Measurements from ENCODE around the gene MYCN.

MYCN gene

GRCh38 chr2:15974565-15975260, 34.4 kb downstream of the MYCN start:
- in situ Hi-C loops (cut with HindIII; ENCODE audit: low sequenced_read_pairs), result no loop called here

- in situ Hi-C loops (cut with HindIII; ENCODE audit: low sequenced_read_pairs), result no loop called here
Observed at GRCh38 chr2:15975261-15975600, 34.9 kb downstream of the MYCN start.

- in situ Hi-C loops (cut with HindIII; ENCODE audit: low sequenced_read_pairs), result no loop called here
Observed at GRCh38 chr2:15975676-15976075, 35.3 kb downstream of the MYCN start.

- in situ Hi-C loops (cut with HindIII; ENCODE audit: low sequenced_read_pairs), result no loop called here
Observed at GRCh38 chr2:15976354-15976753, 36.0 kb downstream of the MYCN start.

- in situ Hi-C loops (cut with HindIII; ENCODE audit: low sequenced_read_pairs), result no loop called here
Observed at GRCh38 chr2:15979051-15979758, 38.9 kb downstream of the MYCN start.

GRCh38 chr2:15979759-15980604, 39.6 kb downstream of the MYCN start:
- in situ Hi-C loops (cut with HindIII; ENCODE audit: low sequenced_read_pairs), result no loop called here

- in situ Hi-C loops (cut with HindIII; ENCODE audit: low sequenced_read_pairs), result no loop called here
Observed at GRCh38 chr2:15980605-15981098, 40.3 kb downstream of the MYCN start.

- in situ Hi-C loops (cut with HindIII; ENCODE audit: low sequenced_read_pairs), result no loop called here
Observed at GRCh38 chr2:15981646-15982045, 41.3 kb downstream of the MYCN start.

- in situ Hi-C loops (cut with HindIII; ENCODE audit: low sequenced_read_pairs), result no loop called here
Observed at GRCh38 chr2:15982285-15983044, 42.1 kb downstream of the MYCN start.

- in situ Hi-C loops (cut with HindIII; ENCODE audit: low sequenced_read_pairs), result no loop called here
Observed at GRCh38 chr2:15983496-15983895, 43.1 kb downstream of the MYCN start.

GRCh38 chr2:15984368-15985255, 44.3 kb downstream of the MYCN start:
- in situ Hi-C loops (cut with HindIII; ENCODE audit: low sequenced_read_pairs), result no loop called here

GRCh38 chr2:15985531-15985930, 45.2 kb downstream of the MYCN start:
- in situ Hi-C loops (cut with HindIII; ENCODE audit: low sequenced_read_pairs), result no loop called here

GRCh38 chr2:15986068-15986560, 45.8 kb downstream of the MYCN start:
- in situ Hi-C loops (cut with HindIII; ENCODE audit: low sequenced_read_pairs), result no loop called here

GRCh38 chr2:15986644-15987043, 46.3 kb downstream of the MYCN start:
- in situ Hi-C loops (cut with HindIII; ENCODE audit: low sequenced_read_pairs), result no loop called here

- in situ Hi-C loops (cut with HindIII; ENCODE audit: low sequenced_read_pairs), result no loop called here
Observed at GRCh38 chr2:15988733-15989132, 48.4 kb downstream of the MYCN start.

GRCh38 chr2:15989559-15989958, 49.2 kb downstream of the MYCN start:
- in situ Hi-C loops (cut with HindIII; ENCODE audit: low sequenced_read_pairs), result no loop called here

- in situ Hi-C loops (cut with HindIII; ENCODE audit: low sequenced_read_pairs), result no loop called here
Observed at GRCh38 chr2:15990151-15991101, 50.1 kb downstream of the MYCN start.

- in situ Hi-C loops (cut with HindIII; ENCODE audit: low sequenced_read_pairs), result no loop called here
Observed at GRCh38 chr2:15991231-15991630, 50.9 kb downstream of the MYCN start.
